ENCODE results near the gene NRG2. TPM values are rescaled to one million over a fixed set of nuclear protein-coding genes. Genes with fewer than 3 reads are reported as not detected.

The NRG2 gene
- total RNA-seq, 1 donor from 2014 or later = 2.0 TPM

DNA sequence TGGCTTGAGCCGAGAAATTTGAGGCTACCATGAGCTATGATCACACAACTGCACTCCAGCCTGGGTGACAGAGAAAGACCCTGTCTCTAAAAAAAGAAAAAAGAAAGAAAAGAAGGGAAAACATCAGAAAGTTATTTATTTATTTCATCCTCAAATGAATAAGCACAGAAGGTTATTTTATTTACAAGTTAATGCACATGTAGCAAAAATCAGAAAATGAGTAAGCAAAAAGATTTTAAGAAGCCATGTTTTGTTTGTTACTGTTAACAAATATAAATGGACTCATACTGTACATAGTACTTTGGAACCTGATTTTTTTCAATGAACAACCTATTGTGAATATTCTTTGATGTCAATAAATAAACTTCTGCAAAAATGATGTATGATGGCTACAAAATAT is 47.2 kb downstream of the NRG2 start:
- no peaks in the 10 kb centered on the region for H3K36me3 Mint-ChIP-seq
- no peak for TF ChIP-seq CTCF (IDR thresholded peaks at IDR 0.05; ENCODE audit: unreplicated experiment)
- no peaks in the 10 kb centered on the region for H3K4me1 Mint-ChIP-seq
- H3K4me3 Mint-ChIP-seq = no peak overlapping the region
- no peak overlapping the region for H3K27ac Mint-ChIP-seq
- DNase-seq (ENCODE audit: low spot score in 2 of 2, unreplicated experiment in 2 of 2) = no peak
- no peaks in the 10 kb centered on the region for H3K9me3 Mint-ChIP-seq
- H3K27me3 Mint-ChIP-seq (ENCODE audit: low read depth) = peaks cover 82% of the 10 kb centered on the region

DNA sequence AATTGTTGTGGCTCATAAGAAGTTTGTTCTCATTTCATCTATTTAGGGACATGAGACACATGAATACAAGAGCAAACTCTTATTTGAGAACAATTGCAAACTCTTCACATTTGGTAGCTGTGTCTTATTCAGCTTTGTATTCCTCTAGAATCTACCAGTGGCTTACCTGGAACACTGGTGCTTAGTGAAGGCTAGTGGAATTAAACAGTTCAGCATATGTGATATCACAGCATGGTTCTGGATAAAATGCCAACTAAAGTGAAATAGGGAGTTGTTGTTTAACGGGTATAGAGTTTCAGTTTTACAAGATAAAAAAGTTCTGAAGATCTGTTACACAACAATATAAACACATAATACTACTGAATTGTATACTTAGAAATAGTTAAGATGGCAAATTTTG is 48.9 kb downstream of the NRG2 start:
- H3K27me3 Mint-ChIP-seq (ENCODE audit: low read depth) = peaks cover 70% of the 10 kb centered on the region
- no peak overlapping the region for H3K27ac Mint-ChIP-seq
- H3K4me1 Mint-ChIP-seq = no peaks in the 10 kb centered on the region
- no peak overlapping the region for H3K4me3 Mint-ChIP-seq
- DNase-seq (ENCODE audit: low spot score in 2 of 2, unreplicated experiment in 2 of 2) = no peak
- H3K36me3 Mint-ChIP-seq = no peaks in the 10 kb centered on the region
- no peaks in the 10 kb centered on the region for H3K9me3 Mint-ChIP-seq
- no peak for TF ChIP-seq CTCF (IDR thresholded peaks at IDR 0.05; ENCODE audit: unreplicated experiment)

GRCh38 chr5:139985733-139986132 is 57.4 kb downstream of the NRG2 start:
- Mint-ChIP-seq H3K36me3 (no peaks in the 10 kb centered on the region), H3K27me3 (ENCODE audit: low read depth) (peaks cover 62% of the 10 kb centered on the region), H3K9me3 (no peaks in the 10 kb centered on the region), H3K27ac (no peak overlapping the region), H3K4me1 (peaks cover 9% of the 10 kb centered on the region), H3K4me3 (no peak overlapping the region)
- DNase-seq (ENCODE audit: low spot score in 2 of 2, unreplicated experiment in 2 of 2) = no peak
- no peak for TF ChIP-seq CTCF (IDR thresholded peaks at IDR 0.05; ENCODE audit: unreplicated experiment)

DNA sequence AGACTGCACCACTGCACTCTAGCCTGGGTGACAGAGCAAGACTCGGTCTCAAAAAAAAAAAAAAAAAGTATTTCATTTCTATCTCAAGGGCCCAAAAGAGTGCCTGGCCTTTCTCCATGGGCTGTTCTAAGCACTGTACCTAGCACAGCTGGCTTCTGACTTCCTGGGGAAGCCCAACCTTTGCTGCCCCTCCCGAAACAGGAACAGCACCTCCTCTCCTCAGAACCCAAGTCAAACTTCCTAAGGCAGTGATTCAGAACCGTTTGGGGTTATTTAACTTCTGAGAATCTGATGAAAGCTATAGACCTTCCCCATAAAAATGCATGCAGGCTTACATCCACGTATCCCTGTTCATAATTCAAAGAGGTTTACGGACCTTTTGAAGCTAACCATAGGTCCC is 57.8 kb downstream of the NRG2 start:
- Mint-ChIP-seq H3K36me3 (no peaks in the 10 kb centered on the region), H3K9me3 (no peaks in the 10 kb centered on the region), H3K27me3 (ENCODE audit: low read depth) (peaks cover 65% of the 10 kb centered on the region), H3K27ac (no peak overlapping the region), H3K4me1 (peaks cover 9% of the 10 kb centered on the region), H3K4me3 (no peak overlapping the region)
- DNase-seq (ENCODE audit: low spot score in 2 of 2, unreplicated experiment in 2 of 2) = no peak
- no peak for TF ChIP-seq CTCF (IDR thresholded peaks at IDR 0.05; ENCODE audit: unreplicated experiment)

DNA sequence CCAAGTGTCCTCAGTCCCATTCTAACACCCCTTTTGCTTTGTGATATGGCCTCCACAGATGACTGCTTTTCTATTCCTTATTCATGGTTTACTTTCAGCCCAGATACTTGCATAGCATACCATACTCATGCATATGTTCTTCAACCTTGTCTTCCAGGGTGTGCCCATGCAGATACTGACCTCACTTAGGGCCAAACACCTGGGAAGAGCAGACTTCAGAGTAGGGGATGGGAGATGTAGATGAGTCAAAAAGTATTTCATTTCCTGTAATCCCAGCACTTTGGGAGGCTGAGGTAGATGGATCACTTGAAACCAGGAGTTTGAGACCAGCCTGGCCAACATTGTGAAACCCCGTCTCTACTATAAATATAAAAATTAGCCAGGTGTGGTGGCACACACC is 58.3 kb downstream of the NRG2 start:
- peaks cover 69% of the 10 kb centered on the region for H3K27me3 Mint-ChIP-seq (ENCODE audit: low read depth)
- H3K27ac Mint-ChIP-seq = no peak overlapping the region
- peaks cover 9% of the 10 kb centered on the region for H3K4me1 Mint-ChIP-seq
- H3K4me3 Mint-ChIP-seq = no peak overlapping the region
- no peak for TF ChIP-seq CTCF (IDR thresholded peaks at IDR 0.05; ENCODE audit: unreplicated experiment)
- no peaks in the 10 kb centered on the region for H3K9me3 Mint-ChIP-seq
- no peak for DNase-seq (ENCODE audit: low spot score in 2 of 2, unreplicated experiment in 2 of 2)
- H3K36me3 Mint-ChIP-seq = no peaks in the 10 kb centered on the region

- H3K27ac Mint-ChIP-seq = no peak overlapping the region
Observed at GRCh38 chr5:139982975-139983240, 60.2 kb downstream of the NRG2 start.

More at GRCh38 chr5:139982975-139983240, 60.2 kb downstream of the NRG2 start:
- H3K9me3 Mint-ChIP-seq = no peaks in the 10 kb centered on the region
- H3K4me1 Mint-ChIP-seq = peaks cover 9% of the 10 kb centered on the region
- H3K36me3 Mint-ChIP-seq = no peaks in the 10 kb centered on the region
- no peak overlapping the region for H3K4me3 Mint-ChIP-seq
- DNase-seq (ENCODE audit: low spot score in 2 of 2, unreplicated experiment in 2 of 2) = no peak
- TF ChIP-seq CTCF (IDR thresholded peaks at IDR 0.05; ENCODE audit: unreplicated experiment) = no peak
- H3K27me3 Mint-ChIP-seq (ENCODE audit: low read depth) = peaks cover 70% of the 10 kb centered on the region

Measured in mesothelial cell of epicardium (in vitro differentiated cells).